Activated CD8-positive, alpha-beta T cell treated with anti-CD3 and anti-CD28 coated beads for 36 hours (primary cell): ENCODE data around the gene SLC13A4. TPM values are rescaled to one million over a fixed set of nuclear protein-coding genes. Genes with fewer than 3 reads are reported as not detected.
A peak's percentile ranks its signal among the peaks of the same experiment; 100 is the strongest.

Experiments used
- ATAC-seq: fragments of 200-7000 bp; cut with Tn5 transposase; one replicate; pipeline ENCODE4 v1.10.0; 2021; ENCODE audit warnings: mild to moderate bottlenecking, moderate library complexity
- CTCF ChIA-PET: fragments of 350-600 bp; sonication (Branson Sonifier 250); formaldehyde crosslinking; loops from one replicate; lab custom pipeline; 2021; ENCODE audit warnings: antibody characterized with exemption; lab: Charles Lee
- POLR2A ChIA-PET: fragments of 350-600 bp; sonication (Branson Sonifier 250); formaldehyde crosslinking; loops from one replicate; lab custom pipeline; 2021; ENCODE audit warnings: antibody characterized with exemption; lab: Charles Lee
- DNase-seq: peaks from one replicate; pipeline ENCODE4 v3.0.0-alpha.2; 2020
- H3K27ac Mint-ChIP-seq: one replicate; pipeline ENCODE4 v1.8.0; 2021; ENCODE audit warnings: mild to moderate bottlenecking, mixed read lengths
- H3K27me3 Mint-ChIP-seq: one replicate; pipeline ENCODE4 v1.8.0; 2021; ENCODE audit warnings: mixed read lengths
- H3K36me3 Mint-ChIP-seq: one replicate; pipeline ENCODE4 v1.8.0; 2021; ENCODE audit warnings: low read depth, mixed read lengths
- H3K4me1 Mint-ChIP-seq: one replicate; pipeline ENCODE4 v1.8.0; 2021; ENCODE audit warnings: low read depth, mixed read lengths
- H3K4me3 Mint-ChIP-seq: one replicate; pipeline ENCODE4 v1.8.0; 2021; ENCODE audit warnings: mild to moderate bottlenecking, moderate library complexity, mixed read lengths
- H3K9me3 Mint-ChIP-seq: one replicate; pipeline ENCODE4 v1.8.0; 2021; ENCODE audit warnings: mixed read lengths
- intact Hi-C: fragments of 100-400 bp; cut with micrococcal nuclease; formaldehyde crosslinking; loops from one replicate; pipeline ENCODE4 v1.10.0; 2022
- total RNA-seq, 2 experiments: library from RNA; stranded (reverse); gene quantifications; one replicate each; pipeline ENCODE4 v1.2.3, GENCODE V29; 2021
- TF ChIP-seq, protein P1 (sequence below): fragments of 200-600 bp; IDR thresholded peaks from one replicate; pipeline ENCODE4 v1.8.0; 2022; ENCODE audit warnings: antibody characterized with exemption, mild to moderate bottlenecking

SLC13A4 gene
- total RNA-seq, 2 experiments from 2014 or later, result not detected

DNA sequence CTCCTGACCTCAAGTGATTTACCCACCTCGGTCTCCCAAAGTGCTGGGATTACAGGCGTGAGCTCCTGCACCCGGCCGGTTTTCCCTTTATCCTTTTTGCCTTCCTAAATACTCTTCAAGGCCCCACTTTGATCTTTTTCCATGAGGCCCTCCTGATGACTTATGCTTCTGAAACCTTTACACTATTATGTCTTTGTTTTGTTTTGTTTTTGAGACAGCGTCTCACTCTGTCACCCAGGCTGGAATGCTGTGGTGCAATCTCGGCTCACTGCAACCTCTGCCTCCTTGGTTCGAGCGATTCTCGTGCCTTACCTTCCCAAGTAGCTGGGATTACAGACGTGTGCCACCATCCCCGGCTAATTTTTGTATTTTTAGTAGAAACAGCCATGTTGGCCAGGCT lies 61.8 kb downstream of the SLC13A4 start:
- TF ChIP-seq, protein P1, sequence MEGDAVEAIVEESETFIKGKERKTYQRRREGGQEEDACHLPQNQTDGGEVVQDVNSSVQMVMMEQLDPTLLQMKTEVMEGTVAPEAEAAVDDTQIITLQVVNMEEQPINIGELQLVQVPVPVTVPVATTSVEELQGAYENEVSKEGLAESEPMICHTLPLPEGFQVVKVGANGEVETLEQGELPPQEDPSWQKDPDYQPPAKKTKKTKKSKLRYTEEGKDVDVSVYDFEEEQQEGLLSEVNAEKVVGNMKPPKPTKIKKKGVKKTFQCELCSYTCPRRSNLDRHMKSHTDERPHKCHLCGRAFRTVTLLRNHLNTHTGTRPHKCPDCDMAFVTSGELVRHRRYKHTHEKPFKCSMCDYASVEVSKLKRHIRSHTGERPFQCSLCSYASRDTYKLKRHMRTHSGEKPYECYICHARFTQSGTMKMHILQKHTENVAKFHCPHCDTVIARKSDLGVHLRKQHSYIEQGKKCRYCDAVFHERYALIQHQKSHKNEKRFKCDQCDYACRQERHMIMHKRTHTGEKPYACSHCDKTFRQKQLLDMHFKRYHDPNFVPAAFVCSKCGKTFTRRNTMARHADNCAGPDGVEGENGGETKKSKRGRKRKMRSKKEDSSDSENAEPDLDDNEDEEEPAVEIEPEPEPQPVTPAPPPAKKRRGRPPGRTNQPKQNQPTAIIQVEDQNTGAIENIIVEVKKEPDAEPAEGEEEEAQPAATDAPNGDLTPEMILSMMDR, result no peak
- intact Hi-C loops, result no loop called here
- ChIA-PET POLR2A (no interaction called here), CTCF (no interaction called here)
- H3K27me3 Mint-ChIP-seq, result no peaks in the 10 kb centered on the region
- peaks cover 63% of the 10 kb centered on the region for H3K4me1 Mint-ChIP-seq
- no peak overlapping the region for H3K27ac Mint-ChIP-seq
- H3K4me3 Mint-ChIP-seq, result no peak overlapping the region
- peaks cover 1% of the 10 kb centered on the region for H3K9me3 Mint-ChIP-seq
- no peak for DNase-seq
- ATAC-seq, result no peak
- peaks cover 22% of the 10 kb centered on the region for H3K36me3 Mint-ChIP-seq

DNA sequence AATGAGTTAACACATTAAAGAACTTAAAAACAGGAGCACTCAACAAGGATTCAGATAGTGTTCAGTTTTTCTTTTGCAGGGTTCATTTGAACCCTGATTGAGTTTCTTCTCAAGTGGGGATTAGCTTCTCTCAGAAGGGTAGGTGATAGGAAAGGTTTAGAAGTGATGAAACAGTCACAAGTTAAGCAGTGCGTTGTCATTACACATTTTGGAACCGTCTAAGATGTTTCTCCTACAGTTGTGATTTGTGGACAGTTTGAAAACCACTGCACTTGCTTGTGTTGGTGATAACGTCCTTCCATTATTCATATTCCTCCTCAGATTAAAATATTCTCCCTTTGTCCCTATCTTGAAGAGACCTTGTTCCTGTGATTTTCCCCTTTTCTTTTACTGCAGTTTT lies 62.9 kb downstream of the SLC13A4 start:
- Mint-ChIP-seq H3K27ac (no peak overlapping the region), H3K4me3 (no peak overlapping the region), H3K36me3 (peaks cover 22% of the 10 kb centered on the region), H3K4me1 (peaks cover 60% of the 10 kb centered on the region), H3K27me3 (no peaks in the 10 kb centered on the region), H3K9me3 (peaks cover 1% of the 10 kb centered on the region)
- POLR2A ChIA-PET, result no interaction called here
- TF ChIP-seq, protein P1, result no peak
- CTCF ChIA-PET, result interaction anchor here (0.8 to 4.2 kb wide), 3 partner anchors 8 to 391 kb away, joined by 3 to 27 read pairs (median 3); no protein-coding TSS in a partner anchor
- ATAC-seq, result no peak
- intact Hi-C loops, result no loop called here
- no peak for DNase-seq

DNA sequence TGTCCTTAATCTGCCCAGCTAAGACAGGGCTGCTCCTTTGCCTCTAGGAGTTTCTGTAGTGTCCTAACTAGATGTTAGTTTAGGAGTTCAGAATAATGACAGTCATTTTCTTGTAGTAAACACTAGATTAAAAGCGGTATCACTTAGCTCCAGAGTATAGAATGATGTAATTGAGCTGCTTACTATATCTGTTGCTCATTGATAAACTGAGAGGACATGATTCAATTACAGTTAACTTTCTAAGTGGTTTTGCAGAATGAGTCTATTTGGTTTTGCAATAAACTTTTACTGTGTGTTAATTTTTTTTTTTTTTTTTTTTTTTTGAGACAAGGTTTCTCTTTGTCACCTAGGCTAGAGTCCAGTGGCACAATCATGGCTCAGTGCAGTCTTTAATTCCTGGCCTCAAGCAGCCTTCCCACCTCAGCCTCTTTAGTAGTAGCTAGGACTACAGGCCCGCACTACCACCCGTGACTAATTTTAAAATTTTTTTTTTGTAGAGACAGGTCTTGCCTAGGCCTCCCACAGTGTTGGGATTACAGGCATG lies 63.9 kb downstream of the SLC13A4 start:
- Mint-ChIP-seq H3K27ac (peak overlapping the region; percentile 77), H3K4me3 (peak overlapping the region; percentile 86), H3K27me3 (no peaks in the 10 kb centered on the region), H3K4me1 (peaks cover 51% of the 10 kb centered on the region), H3K36me3 (peaks cover 22% of the 10 kb centered on the region), H3K9me3 (peaks cover 1% of the 10 kb centered on the region)
- no peak for DNase-seq
- TF ChIP-seq, protein P1, result no peak
- peak; percentile 21 for ATAC-seq
- CTCF ChIA-PET, result interaction anchor here (0.8 to 4.2 kb wide), 3 partner anchors 9 to 390 kb away, joined by 3 to 27 read pairs (median 7); no protein-coding TSS in a partner anchor
- intact Hi-C loops, result no loop called here
- POLR2A ChIA-PET, result interaction anchor here (0.7 to 1.3 kb wide), 4 partner anchors 10 to 330 kb away, joined by 3 read pairs; no protein-coding TSS in a partner anchor

DNA sequence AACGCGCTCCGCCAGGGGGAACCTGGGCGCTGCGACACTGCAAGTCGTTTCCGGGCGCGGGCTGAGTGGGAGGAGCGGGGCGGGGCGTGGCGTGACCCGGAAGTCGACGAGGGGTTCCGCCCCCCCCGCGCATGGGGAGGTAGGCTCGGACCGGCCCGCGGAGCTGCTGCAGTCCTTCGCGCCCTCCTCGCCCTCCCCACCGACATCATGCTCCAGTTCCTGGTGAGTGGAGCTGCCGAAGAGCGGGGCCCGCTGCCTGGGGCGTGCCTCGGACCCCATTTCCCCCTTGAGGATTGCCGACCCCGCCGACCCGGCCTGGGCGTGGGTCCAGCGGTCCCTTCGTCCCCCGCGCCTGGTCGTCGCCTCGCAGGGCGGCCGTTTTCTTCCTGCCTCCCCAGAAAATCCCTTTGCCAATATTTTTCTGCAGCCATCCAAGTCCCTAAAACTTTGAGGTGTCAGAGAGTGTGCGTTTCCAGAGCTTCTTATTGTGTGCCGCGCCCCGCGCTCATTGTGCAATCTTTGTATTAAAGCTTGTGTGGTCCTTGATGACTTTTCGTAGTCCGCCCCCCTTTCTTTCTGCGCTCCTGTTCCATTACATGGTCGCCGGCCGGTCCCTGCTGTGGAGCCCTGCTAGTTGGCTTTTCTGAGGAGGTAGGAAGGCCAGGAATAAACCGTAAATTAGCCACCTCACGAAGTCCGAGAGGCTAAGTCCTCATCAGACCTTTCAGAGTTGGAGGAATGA lies 65.4 kb downstream of the SLC13A4 start, which contains the start of gene STMP1:
STMP1 (plus strand) TSS at position 142 of the 742 bp plus-strand sequence.
- ATAC-seq (peak; percentile 95), DNase-seq (peak; percentile 97)
- H3K27ac Mint-ChIP-seq, result peak within 1 kb of the TSS; percentile 91
- H3K36me3 Mint-ChIP-seq, result peaks cover 16% of the 10 kb centered on the region
- intact Hi-C loops, result no loop called here
- TF ChIP-seq, protein P1, result peak; percentile 59
- H3K9me3 Mint-ChIP-seq, result no peaks in the 10 kb centered on the region
- peaks cover 41% of the 10 kb centered on the region for H3K4me1 Mint-ChIP-seq
- no peaks in the 10 kb centered on the region for H3K27me3 Mint-ChIP-seq
- CTCF ChIA-PET, result interaction anchor here (0.7 to 4.2 kb wide), 9 partner anchors 9 to 381 kb away, joined by 3 to 27 read pairs (median 3); no protein-coding TSS in a partner anchor
- H3K4me3 Mint-ChIP-seq, result peak within 1 kb of the TSS; percentile 86
- POLR2A ChIA-PET, result interaction anchor here (0.5 to 2.1 kb wide), 10 partner anchors 9 to 328 kb away, joined by 3 to 13 read pairs (median 4); partner anchors contain the start of gene NUP205

DNA sequence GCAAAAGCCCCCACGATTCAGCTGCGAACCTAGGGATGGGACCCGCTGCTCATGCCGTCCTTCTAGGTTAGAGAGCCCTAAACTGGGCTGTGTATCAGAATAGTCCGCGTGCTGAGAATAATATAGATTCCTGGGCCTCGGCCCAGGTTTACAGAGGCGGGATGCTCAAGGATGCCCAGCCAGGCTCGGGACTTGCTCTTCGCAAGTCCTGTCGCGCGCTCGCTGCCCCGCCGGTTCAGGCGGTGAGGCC lies 65.9 kb downstream of the SLC13A4 start:
- H3K4me3 Mint-ChIP-seq, result peak overlapping the region; percentile 86
- no peaks in the 10 kb centered on the region for H3K27me3 Mint-ChIP-seq
- peaks cover 41% of the 10 kb centered on the region for H3K4me1 Mint-ChIP-seq
- H3K9me3 Mint-ChIP-seq, result no peaks in the 10 kb centered on the region
- intact Hi-C loops, result no loop called here
- peak overlapping the region; percentile 91 for H3K27ac Mint-ChIP-seq
- no peak for DNase-seq
- peaks cover 16% of the 10 kb centered on the region for H3K36me3 Mint-ChIP-seq
- POLR2A ChIA-PET, result interaction anchor here (1.0 to 2.1 kb wide), 6 partner anchors 9 to 104 kb away, joined by 3 to 13 read pairs (median 5); partner anchors contain the start of gene NUP205
- CTCF ChIA-PET, result interaction anchor here (0.7 to 4.2 kb wide), 7 partner anchors 11 to 387 kb away, joined by 3 to 27 read pairs (median 3); no protein-coding TSS in a partner anchor
- TF ChIP-seq, protein P1, result no peak
- peak; percentile 26 for ATAC-seq
